ENCODE measurements around the gene KIF2A. TPM values are rescaled to one million over a fixed set of nuclear protein-coding genes. Genes with fewer than 3 reads are reported as not detected.
A peak's percentile ranks its signal among the peaks of the same experiment; 100 is the strongest.

KIF2A gene
- total and polyA plus RNA-seq, 9 of the 15 experiments (the other 6 are each of a cell fraction or from before 2014, with no cell fraction given): 42.6 to 126 (median 77.6) TPM

DNA sequence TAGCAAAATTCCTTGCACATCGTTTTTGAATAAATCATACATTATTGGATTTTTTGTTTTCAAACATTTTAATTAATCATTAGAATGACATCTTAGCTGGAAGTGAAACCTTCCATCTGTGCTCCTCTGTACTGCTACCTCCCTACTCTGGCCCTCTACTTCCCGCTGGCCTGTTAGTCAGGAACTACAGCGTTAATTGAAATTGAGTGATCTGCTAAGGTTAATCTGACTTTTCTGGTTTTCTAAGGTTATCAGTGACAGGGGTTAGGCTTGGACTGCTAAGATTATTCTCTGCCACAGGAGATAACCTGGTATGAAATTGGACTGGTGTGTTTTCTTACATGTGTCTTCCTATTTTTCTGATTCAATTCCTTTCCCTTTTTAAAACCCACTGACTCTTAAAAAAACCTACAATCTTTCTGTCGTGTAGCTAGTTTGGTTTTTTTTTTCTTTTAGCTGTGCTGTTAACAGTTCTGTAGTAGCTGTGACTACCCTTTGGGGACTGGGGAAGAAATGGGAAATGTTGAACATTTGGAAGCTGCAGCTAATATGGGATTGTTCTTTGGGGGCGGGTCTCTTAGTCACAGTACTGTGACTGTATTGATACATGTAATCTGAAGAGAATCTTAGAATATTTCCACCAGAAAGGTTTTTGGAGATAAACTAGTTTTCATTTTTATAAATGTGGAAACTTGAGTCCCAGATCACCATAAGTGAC, 4.6 kb downstream of the KIF2A start (continued):
- TF ChIP-seq, protein P1, sequence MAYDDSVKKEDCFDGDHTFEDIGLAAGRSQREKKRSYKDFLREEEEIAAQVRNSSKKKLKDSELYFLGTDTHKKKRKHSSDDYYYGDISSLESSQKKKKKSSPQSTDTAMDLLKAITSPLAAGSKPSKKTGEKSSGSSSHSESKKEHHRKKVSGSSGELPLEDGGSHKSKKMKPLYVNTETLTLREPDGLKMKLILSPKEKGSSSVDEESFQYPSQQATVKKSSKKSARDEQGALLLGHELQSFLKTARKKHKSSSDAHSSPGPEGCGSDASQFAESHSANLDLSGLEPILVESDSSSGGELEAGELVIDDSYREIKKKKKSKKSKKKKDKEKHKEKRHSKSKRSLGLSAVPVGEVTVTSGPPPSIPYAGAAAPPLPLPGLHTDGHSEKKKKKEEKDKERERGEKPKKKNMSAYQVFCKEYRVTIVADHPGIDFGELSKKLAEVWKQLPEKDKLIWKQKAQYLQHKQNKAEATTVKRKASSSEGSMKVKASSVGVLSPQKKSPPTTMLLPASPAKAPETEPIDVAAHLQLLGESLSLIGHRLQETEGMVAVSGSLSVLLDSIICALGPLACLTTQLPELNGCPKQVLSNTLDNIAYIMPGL (CRISPR knock-in tag; IDR thresholded peaks at IDR 0.05): no peak
- TF ChIP-seq SMARCA4 (IDR thresholded peaks at IDR 0.05) (peak; percentile 79), CHD2 (IDR thresholded peaks at IDR 0.05; ENCODE audit: low read depth, low read length) (no peak), MTA2 (IDR thresholded peaks at IDR 0.05; ENCODE audit: low read depth) (peak; percentile 70), ZC3H8 (IDR thresholded peaks at IDR 0.05) (no peak), ZNF561 (CRISPR knock-in tag; conservative IDR thresholded peaks at IDR 0.05) (no peak), FUS (optimal IDR thresholded peaks at IDR 0.05; ENCODE audit: low read depth, low read length) (no peak), POLR3G (IDR thresholded peaks at IDR 0.05; ENCODE audit: extremely low read depth, insufficient read length, insufficient replicate concordance) (no peak), POLR2AphosphoS2 (IDR thresholded peaks at IDR 0.05; ENCODE audit: low read length) (no peak), LARP7 (IDR thresholded peaks at IDR 0.05) (no peak), CEBPB (tag; IDR thresholded peaks at IDR 0.05) (no peak), TAF9B (IDR thresholded peaks at IDR 0.05; ENCODE audit: partially characterized antibody) (no peak), PHF21A (IDR thresholded peaks at IDR 0.05; ENCODE audit: borderline replicate concordance, low read depth) (no peak), ZNF444 (CRISPR knock-in tag; IDR thresholded peaks at IDR 0.05) (no peak), RBM39 (optimal IDR thresholded peaks at IDR 0.05; ENCODE audit: low read depth, low read length) (no peak), SRSF1 (IDR thresholded peaks at IDR 0.05; ENCODE audit: low read depth, low read length) (no peak)
- TF ChIP-seq, protein P2, sequence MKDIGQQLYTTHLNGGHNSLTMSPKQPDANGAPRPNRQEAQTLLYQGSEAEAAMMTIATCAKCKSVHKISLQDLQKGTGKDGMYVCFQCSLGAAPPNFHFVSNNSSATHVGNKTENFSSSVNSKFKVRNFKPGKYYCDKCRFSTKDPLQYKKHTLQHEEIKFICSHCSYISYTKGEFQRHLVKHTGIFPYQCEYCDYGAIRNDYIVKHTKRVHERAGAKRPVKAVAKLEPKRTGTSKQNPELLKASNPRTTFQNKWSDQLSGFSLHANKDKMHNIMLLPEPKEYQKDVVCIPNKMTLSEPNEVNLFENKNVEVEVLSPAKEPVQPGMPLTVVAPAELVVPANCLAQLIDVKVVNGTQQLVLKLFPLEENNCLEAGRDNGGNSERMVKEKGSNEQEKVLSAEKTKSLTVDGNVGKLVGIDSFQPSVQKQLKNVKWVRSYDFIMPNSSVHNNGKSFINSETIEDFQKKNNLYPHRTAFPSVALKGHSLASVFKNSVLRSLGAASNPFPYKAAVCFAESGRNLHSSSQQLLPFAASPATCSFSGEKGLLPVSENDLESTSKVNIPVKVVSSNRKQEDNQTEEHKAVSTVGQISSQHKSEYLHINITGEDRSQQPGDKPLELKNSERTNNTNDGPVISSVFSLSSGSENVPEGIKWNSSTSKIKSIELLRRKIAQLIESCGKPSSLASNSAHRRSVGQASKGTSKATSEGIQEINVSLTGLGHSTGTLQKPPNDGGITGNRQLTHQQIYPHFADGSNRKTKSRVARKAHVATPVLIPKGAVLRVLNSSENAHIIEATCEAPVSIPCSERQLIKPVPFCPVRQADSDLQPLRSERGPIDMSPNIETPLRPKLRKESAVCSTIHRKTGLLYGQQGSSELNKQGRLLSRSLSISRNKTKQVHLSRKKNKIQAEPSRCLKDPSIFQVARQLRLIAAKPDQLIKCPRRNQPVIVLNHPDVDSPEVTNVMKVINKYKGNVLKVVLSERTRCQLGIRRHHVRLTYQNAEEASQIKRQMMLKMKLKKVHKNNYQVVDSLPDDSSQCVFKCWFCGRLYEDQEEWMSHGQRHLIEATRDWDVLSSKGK (CRISPR knock-in tag; IDR thresholded peaks at IDR 0.05): no peak
- TF ChIP-seq, protein P3, sequence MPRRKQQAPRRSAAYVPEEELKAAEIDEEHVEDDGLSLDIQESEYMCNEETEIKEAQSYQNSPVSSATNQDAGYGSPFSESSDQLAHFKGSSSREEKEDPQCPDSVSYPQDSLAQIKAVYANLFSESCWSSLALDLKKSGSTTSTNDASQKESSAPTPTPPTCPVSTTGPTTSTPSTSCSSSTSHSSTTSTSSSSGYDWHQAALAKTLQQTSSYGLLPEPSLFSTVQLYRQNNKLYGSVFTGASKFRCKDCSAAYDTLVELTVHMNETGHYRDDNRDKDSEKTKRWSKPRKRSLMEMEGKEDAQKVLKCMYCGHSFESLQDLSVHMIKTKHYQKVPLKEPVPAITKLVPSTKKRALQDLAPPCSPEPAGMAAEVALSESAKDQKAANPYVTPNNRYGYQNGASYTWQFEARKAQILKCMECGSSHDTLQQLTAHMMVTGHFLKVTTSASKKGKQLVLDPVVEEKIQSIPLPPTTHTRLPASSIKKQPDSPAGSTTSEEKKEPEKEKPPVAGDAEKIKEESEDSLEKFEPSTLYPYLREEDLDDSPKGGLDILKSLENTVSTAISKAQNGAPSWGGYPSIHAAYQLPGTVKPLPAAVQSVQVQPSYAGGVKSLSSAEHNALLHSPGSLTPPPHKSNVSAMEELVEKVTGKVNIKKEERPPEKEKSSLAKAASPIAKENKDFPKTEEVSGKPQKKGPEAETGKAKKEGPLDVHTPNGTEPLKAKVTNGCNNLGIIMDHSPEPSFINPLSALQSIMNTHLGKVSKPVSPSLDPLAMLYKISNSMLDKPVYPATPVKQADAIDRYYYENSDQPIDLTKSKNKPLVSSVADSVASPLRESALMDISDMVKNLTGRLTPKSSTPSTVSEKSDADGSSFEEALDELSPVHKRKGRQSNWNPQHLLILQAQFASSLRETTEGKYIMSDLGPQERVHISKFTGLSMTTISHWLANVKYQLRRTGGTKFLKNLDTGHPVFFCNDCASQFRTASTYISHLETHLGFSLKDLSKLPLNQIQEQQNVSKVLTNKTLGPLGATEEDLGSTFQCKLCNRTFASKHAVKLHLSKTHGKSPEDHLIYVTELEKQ (CRISPR knock-in tag; IDR thresholded peaks at IDR 0.05): no peak
- TF ChIP-seq, protein P4, sequence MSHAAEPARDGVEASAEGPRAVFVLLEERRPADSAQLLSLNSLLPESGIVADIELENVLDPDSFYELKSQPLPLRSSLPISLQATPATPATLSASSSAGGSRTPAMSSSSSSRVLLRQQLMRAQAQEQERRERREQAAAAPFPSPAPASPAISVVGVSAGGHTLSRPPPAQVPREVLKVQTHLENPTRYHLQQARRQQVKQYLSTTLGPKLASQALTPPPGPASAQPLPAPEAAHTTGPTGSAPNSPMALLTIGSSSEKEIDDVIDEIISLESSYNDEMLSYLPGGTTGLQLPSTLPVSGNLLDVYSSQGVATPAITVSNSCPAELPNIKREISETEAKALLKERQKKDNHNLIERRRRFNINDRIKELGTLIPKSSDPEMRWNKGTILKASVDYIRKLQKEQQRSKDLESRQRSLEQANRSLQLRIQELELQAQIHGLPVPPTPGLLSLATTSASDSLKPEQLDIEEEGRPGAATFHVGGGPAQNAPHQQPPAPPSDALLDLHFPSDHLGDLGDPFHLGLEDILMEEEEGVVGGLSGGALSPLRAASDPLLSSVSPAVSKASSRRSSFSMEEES (CRISPR knock-in tag; IDR thresholded peaks at IDR 0.05): no peak
